ENCODE data around the gene CD2BP2.

DNA sequence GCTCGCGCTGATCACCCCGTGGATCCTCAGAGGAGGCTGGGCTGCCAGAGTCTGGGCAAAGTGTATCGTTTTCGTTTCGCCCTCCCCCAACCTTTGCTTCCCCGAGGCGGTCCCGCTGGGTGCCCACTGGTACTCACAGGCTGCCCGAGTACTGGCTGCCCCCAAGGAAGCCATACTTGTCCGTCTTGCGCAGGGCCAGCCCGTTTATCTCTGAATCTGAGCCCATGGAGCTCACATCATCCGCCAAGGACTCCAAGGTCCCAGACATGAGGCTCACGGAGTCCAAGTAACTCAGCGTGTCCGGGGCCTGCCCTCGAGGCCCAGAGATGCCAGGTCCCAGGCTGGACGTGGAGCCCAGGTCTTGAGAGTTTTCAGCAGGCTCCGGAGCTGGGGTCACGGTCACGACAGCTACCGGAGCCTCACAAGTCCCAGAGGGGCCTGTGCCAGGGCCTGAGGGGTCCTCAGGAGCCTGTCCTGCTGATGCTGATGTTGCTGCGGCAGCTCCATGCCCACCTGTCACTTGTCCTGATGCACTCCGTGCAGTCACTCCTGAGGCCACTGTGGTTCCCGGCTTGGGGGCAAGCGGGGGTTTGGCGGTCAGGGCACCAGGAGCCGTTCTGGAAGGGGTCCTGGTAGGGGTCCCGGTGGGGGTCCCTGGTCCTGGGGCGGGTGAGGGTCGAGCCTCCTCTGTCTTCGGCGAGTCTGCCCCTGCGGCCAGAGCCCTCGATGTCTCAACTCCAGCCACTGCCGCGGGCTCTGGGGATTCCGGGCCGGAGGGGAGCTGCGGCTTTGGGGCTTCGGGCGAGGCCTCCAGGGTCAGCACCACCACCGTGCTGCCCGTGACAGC, 14.2 kb upstream of the CD2BP2 start:
- TF ChIP-seq, protein P1, sequence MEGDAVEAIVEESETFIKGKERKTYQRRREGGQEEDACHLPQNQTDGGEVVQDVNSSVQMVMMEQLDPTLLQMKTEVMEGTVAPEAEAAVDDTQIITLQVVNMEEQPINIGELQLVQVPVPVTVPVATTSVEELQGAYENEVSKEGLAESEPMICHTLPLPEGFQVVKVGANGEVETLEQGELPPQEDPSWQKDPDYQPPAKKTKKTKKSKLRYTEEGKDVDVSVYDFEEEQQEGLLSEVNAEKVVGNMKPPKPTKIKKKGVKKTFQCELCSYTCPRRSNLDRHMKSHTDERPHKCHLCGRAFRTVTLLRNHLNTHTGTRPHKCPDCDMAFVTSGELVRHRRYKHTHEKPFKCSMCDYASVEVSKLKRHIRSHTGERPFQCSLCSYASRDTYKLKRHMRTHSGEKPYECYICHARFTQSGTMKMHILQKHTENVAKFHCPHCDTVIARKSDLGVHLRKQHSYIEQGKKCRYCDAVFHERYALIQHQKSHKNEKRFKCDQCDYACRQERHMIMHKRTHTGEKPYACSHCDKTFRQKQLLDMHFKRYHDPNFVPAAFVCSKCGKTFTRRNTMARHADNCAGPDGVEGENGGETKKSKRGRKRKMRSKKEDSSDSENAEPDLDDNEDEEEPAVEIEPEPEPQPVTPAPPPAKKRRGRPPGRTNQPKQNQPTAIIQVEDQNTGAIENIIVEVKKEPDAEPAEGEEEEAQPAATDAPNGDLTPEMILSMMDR (conservative IDR thresholded peaks at IDR 0.05 in 1 of 2, IDR thresholded peaks at IDR 0.05 in 1 of 2; ENCODE audit: low read depth in 1 of 2, low read length in 2 of 2) = no peak
- TF ChIP-seq EZH2 (IDR thresholded peaks at IDR 0.05; ENCODE audit: low read length, missing control alignments) = no peak
